Small intestine (tissue), 7 donors: ENCODE data around the gene TMLHE. TPM values are rescaled to one million over a fixed set of nuclear protein-coding genes. Genes with fewer than 3 reads are reported as not detected.
"Not testable (repeated sequence)": the region's sequence is repeated elsewhere in the genome, so short reads cannot be mapped to it uniquely, and the experiment has no call there.

ENCODE experiments used
- DNase-seq, 2 donors: peaks; one replicate each; pipeline versions ENCODE4 v3.0.0 to v3.0.0-alpha.2; 2013
- FAIRE-seq: peaks from 2 replicates; lab custom pipeline; 2012; peaks lifted over from hg19 to GRCh38; lab: Jason Lieb, UNC
- H3K27ac ChIP-seq, 3 donors: one replicate each; pipeline ENCODE4 v1.5.1; 2013; ENCODE audit warnings: low read length in 2 of 3, mild to moderate bottlenecking in 2 of 3, control low read depth in 1 of 3, inconsistent platforms in 1 of 3, low read depth in 1 of 3, moderate library complexity in 1 of 3
- H3K27me3 ChIP-seq, 3 donors: one replicate each; pipeline ENCODE4 v1.6.1; 2013; ENCODE audit warnings: low read length in 3 of 3, inconsistent platforms in 1 of 3; ENCODE audit not compliant: control insufficient read depth in 3 of 3, insufficient read depth in 3 of 3
- H3K36me3 ChIP-seq, 3 donors: one replicate each; pipeline ENCODE4 v1.6.1; 2013; ENCODE audit warnings: low read length in 3 of 3, inconsistent platforms in 1 of 3, low read depth in 1 of 3, mild to moderate bottlenecking in 1 of 3, moderate library complexity in 1 of 3; ENCODE audit not compliant: control insufficient read depth in 3 of 3, insufficient read depth in 2 of 3
- H3K4me1 ChIP-seq, 3 donors: one replicate each; pipeline ENCODE4 v1.6.1; 2013; ENCODE audit warnings: low read length in 2 of 3, inconsistent platforms in 1 of 3, low read depth in 1 of 3, mild to moderate bottlenecking in 1 of 3, moderate library complexity in 1 of 3; ENCODE audit not compliant: control insufficient read depth in 3 of 3, insufficient read depth in 2 of 3
- H3K4me3 ChIP-seq, 3 donors: one replicate each; pipeline ENCODE4 v1.5.1; 2013; ENCODE audit warnings: low read length in 3 of 3, control low read depth in 1 of 3, inconsistent platforms in 1 of 3, low read depth in 1 of 3, mild to moderate bottlenecking in 1 of 3, moderate library complexity in 1 of 3
- H3K9me3 ChIP-seq, 2 donors: one replicate each; pipeline ENCODE4 v1.6.1; 2013; ENCODE audit warnings: low read depth in 1 of 2, low read length in 1 of 2; ENCODE audit not compliant: control insufficient read depth in 2 of 2, insufficient read depth in 1 of 2
- WGBS, 3 donors: extraction: QIAGEN DNeasy Blood & Tissue Kit; methylation state at CpG; one replicate each; pipeline ENCODE4 v1.1.7; 2013; 5-methylcytosine and 5-hydroxymethylcytosine counted together
- polyA plus RNA-seq, 4 donors: library from polyadenylated mRNA; stranded (reverse) in 3 of 4; unstranded in 1 of 4; fragments of 200-250 nt in 3 of 4; fragments of 120-200 nt in 1 of 4; gene quantifications; one replicate each; pipeline versions ENCODE4 v1.2.1 to v1.2.3, GENCODE V29; 2013
- donor health status: healthy with polysubstance abuse.
- donor health status: control.
- donor health status: control.
- donor health status: Bipolar disorder and iron deficiency.
- donor health status: healthy.

Gene TMLHE
- polyA plus RNA-seq, 4 donors, result 9.2 to 24.3 (median 10.2) TPM

- Histone ChIP-seq H3K4me1 (no peaks in the 10 kb centered on the region), H3K4me3 (no peak overlapping the region), H3K36me3 (no peaks in the 10 kb centered on the region), H3K27ac (peak overlapping the region in 1 of 3 donors; percentile 41), H3K9me3 (peaks cover 0 to 2% of the 10 kb centered on the region in 2 donors), H3K27me3 (no peaks in the 10 kb centered on the region)
- 37 to 57% (median 41%) methylated on average over 3 of the region's 3 CpGs for WGBS, 3 donors
- FAIRE-seq, result no peak
- DNase-seq, result peak in 1 of 2 donors; percentile 61
Observed at GRCh38 chrX:155632431-155633100, 19.8 kb upstream of the TMLHE start.

- not testable (repeated sequence) for H3K9me3 ChIP-seq, DNase-seq, H3K36me3 ChIP-seq, H3K4me3 ChIP-seq, H3K27me3 ChIP-seq, FAIRE-seq, H3K27ac ChIP-seq, H3K4me1 ChIP-seq
Observed at GRCh38 chrX:155620110-155620509, 7.4 kb upstream of the TMLHE start.

GRCh38 chrX:155615938-155616337, 3.2 kb upstream of the TMLHE start:
- WGBS, 3 donors, result 70 to 96% (median 78%) methylated on average over 4 of the region's 4 CpGs
- H3K9me3 ChIP-seq, result peaks cover 0 to 2% of the 10 kb centered on the region in 2 donors
- no peak for FAIRE-seq
- no peak overlapping the region for H3K27ac ChIP-seq
- DNase-seq, result no peak
- H3K36me3 ChIP-seq, result no peaks in the 10 kb centered on the region
- no peaks in the 10 kb centered on the region for H3K4me1 ChIP-seq
- no peak overlapping the region for H3K4me3 ChIP-seq
- no peaks in the 10 kb centered on the region for H3K27me3 ChIP-seq

GRCh38 chrX:155613927-155614559, 1.3 kb upstream of the TMLHE start:
- H3K36me3 ChIP-seq, result no peaks in the 10 kb centered on the region
- H3K27ac ChIP-seq, result no peak overlapping the region
- DNase-seq (no peak), FAIRE-seq (no peak)
- no peaks in the 10 kb centered on the region for H3K4me1 ChIP-seq
- no peak overlapping the region for H3K4me3 ChIP-seq
- H3K9me3 ChIP-seq, result peaks cover 0 to 2% of the 10 kb centered on the region in 2 donors
- H3K27me3 ChIP-seq, result no peaks in the 10 kb centered on the region

- Histone ChIP-seq H3K36me3 (no peaks in the 10 kb centered on the region), H3K4me1 (no peaks in the 10 kb centered on the region), H3K9me3 (no peaks in the 10 kb centered on the region), H3K27ac (peak overlapping the region in 2 of 3 donors; percentile 20 to 97), H3K27me3 (no peaks in the 10 kb centered on the region), H3K4me3 (no peak overlapping the region)
- no peak for DNase-seq
- 26 to 33% (median 27%) methylated on average over 2 of the region's 2 CpGs for WGBS, 3 donors
- FAIRE-seq, result no peak
Observed at GRCh38 chrX:155611302-155611701, 1.4 kb downstream of the TMLHE start.

- Histone ChIP-seq H3K27me3 (no peaks in the 10 kb centered on the region), H3K27ac (no peak overlapping the region), H3K4me3 (no peak overlapping the region), H3K4me1 (no peaks in the 10 kb centered on the region), H3K36me3 (no peaks in the 10 kb centered on the region), H3K9me3 (peaks cover 0 to 13% of the 10 kb centered on the region in 2 donors)
- FAIRE-seq (no peak), DNase-seq (no peak)
Observed at GRCh38 chrX:155592981-155593380, 19.8 kb downstream of the TMLHE start.

- FAIRE-seq, result no peak
Observed at GRCh38 chrX:155592331-155592730, 20.4 kb downstream of the TMLHE start.

GRCh38 chrX:155577682-155578081, 35.1 kb downstream of the TMLHE start:
- Histone ChIP-seq H3K36me3 (peaks cover 0 to 3% (median 0%) of the 10 kb centered on the region in 3 donors), H3K9me3 (peaks cover 0 to 19% of the 10 kb centered on the region in 2 donors), H3K27me3 (no peaks in the 10 kb centered on the region), H3K4me1 (no peaks in the 10 kb centered on the region), H3K4me3 (no peak overlapping the region), H3K27ac (no peak overlapping the region)
- no peak for FAIRE-seq
- DNase-seq, result peak in 1 of 2 donors; percentile 0
- 50 to 75% (median 55%) methylated on average over 2 of the region's 2 CpGs for WGBS, 3 donors

More at GRCh38 chrX:155592331-155592730, 20.4 kb downstream of the TMLHE start:
- H3K4me1 ChIP-seq, result no peaks in the 10 kb centered on the region
- H3K36me3 ChIP-seq, result no peaks in the 10 kb centered on the region
- no peak for DNase-seq
- no peaks in the 10 kb centered on the region for H3K27me3 ChIP-seq
- H3K9me3 ChIP-seq, result peaks cover 0 to 13% of the 10 kb centered on the region in 2 donors
- no peak overlapping the region for H3K27ac ChIP-seq
- H3K4me3 ChIP-seq, result no peak overlapping the region
